ENCODE results near the gene CORO2A. TPM values are rescaled to one million over a fixed set of nuclear protein-coding genes. Genes with fewer than 3 reads are reported as not detected.

CORO2A gene
- total and polyA plus RNA-seq, 2 of the 8 experiments (the other 6 are each of a cell fraction or from before 2014, with no cell fraction given), result 13.7 to 27.9 TPM

DNA sequence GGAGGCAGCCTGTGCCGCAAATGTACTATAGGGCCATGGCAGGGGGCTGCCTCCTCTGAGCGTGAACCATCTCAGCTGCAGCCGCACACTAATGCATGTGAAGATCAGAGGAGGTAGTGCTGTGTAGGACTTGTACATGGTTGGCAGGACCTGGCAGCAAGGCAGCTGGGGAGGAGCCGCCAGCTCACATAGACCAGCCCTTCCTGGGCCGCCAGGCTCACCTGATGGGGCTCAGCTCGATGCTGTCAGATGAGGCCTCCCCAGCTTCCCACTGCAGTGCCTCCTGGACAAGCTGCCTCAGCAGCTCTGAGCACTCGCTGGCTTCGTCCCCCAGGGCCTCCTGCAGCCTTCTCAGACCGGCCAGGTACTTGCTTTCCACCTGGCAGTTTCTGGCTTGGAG, 18.0 kb upstream of the CORO2A start:
- Histone ChIP-seq H3K14ac (ENCODE audit: insufficient read length) (no peak overlapping the region), H2BK15ac (ENCODE audit: low read length) (no peak overlapping the region), H3K4me3 (ENCODE audit: extremely low read depth in 1 of 4, insufficient read depth in 2 of 4, low read depth in 3 of 4, low read length in 4 of 4) (no peak overlapping the region), H4K20me1 (replicated peaks in 1 of 2; ENCODE audit: control insufficient read depth in 1 of 2, insufficient read depth in 2 of 2, low read length in 2 of 2) (no peaks in the 10 kb centered on the region), H4K5ac (ENCODE audit: insufficient read length, low read depth, low read length) (no peak overlapping the region), H3K4me1 (replicated peaks in 1 of 4; ENCODE audit: control insufficient read depth in 3 of 4, insufficient read depth in 4 of 4, low read length in 3 of 4) (no peaks in the 10 kb centered on the region), H3K56ac (replicated peaks; ENCODE audit: insufficient read length, low read depth, low read length) (no peak overlapping the region), H2BK12ac (ENCODE audit: low read depth, low read length) (no peak overlapping the region), H2AK5ac (ENCODE audit: low read depth, low read length) (peak overlapping the region; percentile 39; the same call in 1 of the 2 replicates), H2BK5ac (ENCODE audit: low read depth, low read length) (no peak overlapping the region; the same call in 1 of the 2 replicates), H3K18ac (ENCODE audit: extremely low read depth, low read length) (no peak overlapping the region), H3K23ac (ENCODE audit: insufficient read length) (no peak overlapping the region), H4K91ac (replicated peaks; ENCODE audit: insufficient read length, low read length) (no peak overlapping the region), H3K79me2 (ENCODE audit: control insufficient read depth in 1 of 2, insufficient read depth in 2 of 2, low read length in 2 of 2) (no peaks in the 10 kb centered on the region), H4K8ac (ENCODE audit: extremely low read depth, insufficient read depth, low read length) (peak overlapping the region; percentile 59; the same call in 1 of the 2 replicates), H3K9me3 (ENCODE audit: insufficient read depth in 2 of 2, low read depth in 1 of 2, low read length in 1 of 2) (peaks cover 5 to 10% of the 10 kb centered on the region in 2 experiments; a peak in 3 of 4 replicates), H2AFZ (ENCODE audit: low read length) (no peak overlapping the region), H3K4ac (replicated peaks; ENCODE audit: insufficient read length, low read depth, low read length) (no peak overlapping the region), H3K79me1 (ENCODE audit: low read depth, low read length) (no peaks in the 10 kb centered on the region), H3K27me3 (replicated peaks in 1 of 4; ENCODE audit: control insufficient read depth in 3 of 4, extremely low read depth in 1 of 4, insufficient read depth in 3 of 4, low read length in 3 of 4) (no peaks in the 10 kb centered on the region), H3K4me2 (ENCODE audit: insufficient read depth in 1 of 2, low read depth in 2 of 2, low read length in 2 of 2) (no peak overlapping the region), H2BK120ac (replicated peaks; ENCODE audit: low read depth, low read length) (no peak overlapping the region), H3K9ac (replicated peaks in 1 of 4; ENCODE audit: extremely low read depth in 1 of 4, low read depth in 3 of 4, low read length in 3 of 4) (no peak overlapping the region), H3K27ac (ENCODE audit: low read depth, low read length) (no peak overlapping the region), H3K36me3 (ENCODE audit: control insufficient read depth in 2 of 4, insufficient read depth in 4 of 4, low read length in 3 of 4) (peaks cover 0 to 10% (median under 1%) of the 10 kb centered on the region in 4 experiments; a peak in 2 of 8 replicates), H2BK20ac (ENCODE audit: low read length) (no peak overlapping the region), H3K23me2 (ENCODE audit: low read depth, low read length) (no peaks in the 10 kb centered on the region)
- CTCF ChIA-PET (ENCODE audit: partially characterized antibody), result interaction anchor here (0.7 to 2.9 kb wide), 12 partner anchors 10 to 117 kb away, joined by 3 to 17 read pairs (median 4); partner anchors contain the start of gene TBC1D2
- POLR2A ChIA-PET (ENCODE audit: partially characterized antibody), result interaction anchor here (1.2 to 2.3 kb wide), 3 partner anchors 9 to 19 kb away, joined by 5 to 8 read pairs (median 5); no protein-coding TSS in a partner anchor
- DNase-seq (ENCODE audit: low read depth in 1 of 2, low spot score in 2 of 2) (no peak), FAIRE-seq (no peak)
- WGBS, 2 experiments (ENCODE audit: extremely low coverage in 1 of 2, insufficient coverage in 1 of 2, insufficient read length in 1 of 2, insufficient replicate concordance in 2 of 2, low coverage in 1 of 2, low lambda C conversion rate in 2 of 2, missing lambda C conversion rate in 1 of 2), result 92% methylated on average over 9 of the region's 9 CpGs; no CpG with 5 or more reads in 1 of the 2 experiments
- TF ChIP-seq RNF2 (IDR thresholded peaks at IDR 0.05; ENCODE audit: borderline replicate concordance, low read depth, low read length, missing control alignments, poor library complexity, severe bottlenecking) (no peak), USF2 (IDR thresholded peaks at IDR 0.05; ENCODE audit: low read length) (no peak), RBBP5 (IDR thresholded peaks at IDR 0.05; ENCODE audit: borderline replicate concordance, low read depth, low read length) (no peak), EZH2 (IDR thresholded peaks at IDR 0.05; ENCODE audit: low read depth, low read length, severe bottlenecking) (no peak), HDAC2 (IDR thresholded peaks at IDR 0.05; ENCODE audit: borderline replicate concordance in 1 of 2, low read depth in 2 of 2, low read length in 2 of 2) (no peak), CBX8 (IDR thresholded peaks at IDR 0.05; ENCODE audit: borderline replicate concordance, low read depth, low read length) (no peak), BCL11A (IDR thresholded peaks at IDR 0.05; ENCODE audit: low read depth in 2 of 2, low read length in 2 of 2) (no peak), MAFK (IDR thresholded peaks at IDR 0.05; ENCODE audit: low read depth, low read length) (no peak), JUND (IDR thresholded peaks at IDR 0.05; ENCODE audit: low read length) (no peak), SIX5 (IDR thresholded peaks at IDR 0.05; ENCODE audit: low read depth, low read length) (no peak), CHD1 (IDR thresholded peaks at IDR 0.05; ENCODE audit: low read depth, low read length) (no peak)
